RWPE2 (cell line): ENCODE results near the gene LHX4.

ENCODE experiments used
- ATAC-seq: fragments of 200-7000 bp; cut with Tn5 transposase; 3 replicates; pipeline ENCODE4 v1.9.1; 2021; ENCODE audit warnings: low read depth
- DNase-seq: peaks from one replicate; pipeline ENCODE4 v3.0.0-alpha.2; 2020; ENCODE audit warnings: low spot score
- H3K27ac ChIP-seq: fragments of 450-650 bp; 2 replicates; pipeline ENCODE4 v1.5.1; 2017; ENCODE audit warnings: mild to moderate bottlenecking; ENCODE audit not compliant: poor library complexity, severe bottlenecking
- H3K27me3 ChIP-seq: fragments of 250-450 bp; sonication (Bioruptor Pico); 2 replicates; pipeline ENCODE4 v1.5.1; 2021; ENCODE audit warnings: mild to moderate bottlenecking, moderate library complexity; ENCODE audit not compliant: insufficient read depth, poor library complexity, severe bottlenecking
- H3K36me3 ChIP-seq: fragments of 250-450 bp; sonication (Bioruptor Pico); 2 replicates; pipeline ENCODE4 v1.5.1; 2020; ENCODE audit warnings: low read depth, mild to moderate bottlenecking, moderate library complexity
- H3K4me1 ChIP-seq: fragments of 250-450 bp; sonication (Bioruptor Pico); 2 replicates; pipeline ENCODE4 v1.5.1; 2021; ENCODE audit warnings: mild to moderate bottlenecking, moderate library complexity; ENCODE audit not compliant: insufficient read depth, poor library complexity, severe bottlenecking
- H3K4me3 ChIP-seq: fragments of 250-450 bp; sonication (Bioruptor Pico); 2 replicates; pipeline ENCODE4 v1.5.1; 2021; ENCODE audit warnings: mild to moderate bottlenecking, moderate library complexity; ENCODE audit not compliant: severe bottlenecking
- H3K9me3 ChIP-seq: fragments of 250-450 bp; sonication (Bioruptor Pico); 2 replicates; pipeline ENCODE4 v1.5.1; 2021; ENCODE audit warnings: mild to moderate bottlenecking, moderate library complexity; ENCODE audit not compliant: severe bottlenecking
- CTCF ChIP-seq: fragments of 450-650 bp; IDR thresholded peaks from one replicate; pipeline ENCODE4 v1.5.1; 2017; ENCODE audit warnings: mild to moderate bottlenecking, moderate library complexity; ENCODE audit not compliant: poor library complexity, severe bottlenecking

The LHX4 gene

GRCh38 chr1:180231936-180232335 is 1.9 kb downstream of the LHX4 start:
- Histone ChIP-seq H3K27me3 (peaks cover 94% of the 10 kb centered on the region), H3K4me3 (peak overlapping the region; percentile 39), H3K9me3 (no peaks in the 10 kb centered on the region), H3K36me3 (no peaks in the 10 kb centered on the region), H3K27ac (no peak overlapping the region), H3K4me1 (no peaks in the 10 kb centered on the region)
- TF ChIP-seq CTCF = no peak
- no peak for DNase-seq
- ATAC-seq = no peak

GRCh38 chr1:180232521-180233043 is 2.5 kb downstream of the LHX4 start:
- Histone ChIP-seq H3K36me3 (no peaks in the 10 kb centered on the region), H3K27ac (no peak overlapping the region), H3K27me3 (peaks cover 94% of the 10 kb centered on the region), H3K9me3 (no peaks in the 10 kb centered on the region), H3K4me3 (no peak overlapping the region), H3K4me1 (no peaks in the 10 kb centered on the region)
- no peak for ATAC-seq
- no peak for DNase-seq
- no peak for TF ChIP-seq CTCF

- Histone ChIP-seq H3K36me3 (no peaks in the 10 kb centered on the region), H3K27ac (no peak overlapping the region), H3K4me1 (no peaks in the 10 kb centered on the region), H3K4me3 (no peak overlapping the region), H3K9me3 (no peaks in the 10 kb centered on the region), H3K27me3 (peaks cover 94% of the 10 kb centered on the region)
- no peak for DNase-seq
- ATAC-seq = no peak
- no peak for TF ChIP-seq CTCF
Observed at GRCh38 chr1:180233191-180234011, 3.3 kb downstream of the LHX4 start.

GRCh38 chr1:180234369-180235076 is 4.5 kb downstream of the LHX4 start:
- DNase-seq = no peak
- H3K4me3 ChIP-seq = no peak overlapping the region
- no peak; the same call in 2 of the 3 replicates for ATAC-seq
- TF ChIP-seq CTCF = no peak
- peaks cover 94% of the 10 kb centered on the region for H3K27me3 ChIP-seq
- no peaks in the 10 kb centered on the region for H3K36me3 ChIP-seq
- no peaks in the 10 kb centered on the region for H3K4me1 ChIP-seq
- no peak overlapping the region for H3K27ac ChIP-seq
- H3K9me3 ChIP-seq = no peaks in the 10 kb centered on the region
